Nasal cavity respiratory epithelium epithelial cell of viscerocranial mucosa (primary cell): ENCODE results near the gene AK2. TPM values are rescaled to one million over a fixed set of nuclear protein-coding genes. Genes with fewer than 3 reads are reported as not detected.

ENCODE experiments used
- total RNA-seq: library from RNA; depleted of rRNA; stranded (reverse); fragments of >200 nt; gene quantifications from 2 replicates; pipeline ENCODE4 v1.2.3, GENCODE V29; 2014

The AK2 gene
- 74.8 and 103 TPM in 2 replicates for total RNA-seq

GRCh38 chr1:33036526-33037503 lies at the start of gene AK2:
AK2 (minus strand) TSS chr1:33036883; CDS start chr1:33036828, 55 bp downstream.

GRCh38 chr1:33080885-33081553 lies 44.3 kb upstream of the AK2 start, which contains the start of gene AZIN2:
AZIN2 (plus strand) TSS chr1:33081153; CDS start chr1:33082250, 1,097 bp downstream.

GRCh38 chr1:32964461-32965250 lies 72.0 kb downstream of the AK2 start, which contains the start of gene RNF19B:
RNF19B (minus strand) TSS chr1:32964809; CDS start chr1:32964685, 124 bp downstream.

Other genes with a start within 250 kb of the AK2 start
- gene YARS1, start 219.5 kb downstream of the AK2 start, total RNA-seq = 244 and 362 TPM in 2 replicates
- 17.4 and 46.9 TPM in 2 replicates for gene S100PBP, start 219.2 kb downstream of the AK2 start, total RNA-seq
- gene FNDC5, start 166.0 kb downstream of the AK2 start, total RNA-seq = under 0.01 TPM in 1 of 2 replicates, not detected in the other
- not detected in 2 replicates for gene HPCA, start 150.4 kb downstream of the AK2 start, total RNA-seq
- 68.4 and 106 TPM in 2 replicates for gene TMEM54, start 135.5 kb downstream of the AK2 start, total RNA-seq
- gene RNF19B, start 72.1 kb downstream of the AK2 start, total RNA-seq = 40.3 and 46.7 TPM in 2 replicates
- 2.7 and 3.6 TPM in 2 replicates for gene AZIN2, start 44.3 kb upstream of the AK2 start, total RNA-seq
- gene TRIM62, start 145.2 kb upstream of the AK2 start, total RNA-seq = 1.4 and 3.6 TPM in 2 replicates
- gene ZNF362, start 219.6 kb upstream of the AK2 start, total RNA-seq = 0.68 and 4.9 TPM in 2 replicates